Measurements from ENCODE around the gene WTAP. TPM values are rescaled to one million over a fixed set of nuclear protein-coding genes. Genes with fewer than 3 reads are reported as not detected.

The WTAP gene
- total RNA-seq, 4 donors from 2014 or later, result 68.7 to 103 (median 85.3) TPM

GRCh38 chr6:159680104-159680503, 47.2 kb upstream of the WTAP start:
- Histone ChIP-seq H3K4me1 (no peaks in the 10 kb centered on the region), H3K36me3 (peaks cover 67% of the 10 kb centered on the region), H3K4me3 (no peak overlapping the region), H3K27me3 (no peaks in the 10 kb centered on the region), H3K27ac (no peak overlapping the region), H3K9me3 (no peaks in the 10 kb centered on the region)
- TF ChIP-seq POLR2A (IDR thresholded peaks at IDR 0.05), result no peak
- no peak for TF ChIP-seq POLR2AphosphoS5 (IDR thresholded peaks at IDR 0.05)
- no peak for TF ChIP-seq CTCF (IDR thresholded peaks at IDR 0.05)
- TF ChIP-seq EP300 (IDR thresholded peaks at IDR 0.05), result no peak
- WGBS, result 88% methylated on average over 3 of the region's 3 CpGs
- no peak for DNase-seq (ENCODE audit: low spot score in 2 of 2)

GRCh38 chr6:159681191-159681880, 46.0 kb upstream of the WTAP start:
- H3K4me3 ChIP-seq, result no peak overlapping the region
- H3K9me3 ChIP-seq, result no peaks in the 10 kb centered on the region
- peaks cover 79% of the 10 kb centered on the region for H3K36me3 ChIP-seq
- DNase-seq (ENCODE audit: low spot score in 2 of 2), result no peak
- no peak for TF ChIP-seq POLR2AphosphoS5 (IDR thresholded peaks at IDR 0.05)
- no peak for TF ChIP-seq EP300 (IDR thresholded peaks at IDR 0.05)
- TF ChIP-seq CTCF (IDR thresholded peaks at IDR 0.05), result no peak
- TF ChIP-seq POLR2A (IDR thresholded peaks at IDR 0.05), result no peak
- WGBS, result 77% methylated on average over 10 of the region's 10 CpGs
- H3K27me3 ChIP-seq, result no peaks in the 10 kb centered on the region
- no peak overlapping the region for H3K27ac ChIP-seq
- no peaks in the 10 kb centered on the region for H3K4me1 ChIP-seq

- Histone ChIP-seq H3K4me1 (peaks cover 3% of the 10 kb centered on the region), H3K27ac (no peak overlapping the region)
- 78% methylated on average over 3 of the region's 3 CpGs for WGBS
Observed at GRCh38 chr6:159682295-159682694, 45.0 kb upstream of the WTAP start.

GRCh38 chr6:159682810-159683209, 44.5 kb upstream of the WTAP start:
- no peak overlapping the region for H3K27ac ChIP-seq
- H3K4me3 ChIP-seq, result no peak overlapping the region
- H3K4me1 ChIP-seq, result peaks cover 3% of the 10 kb centered on the region
- DNase-seq (ENCODE audit: low spot score in 2 of 2), result no peak
- H3K27me3 ChIP-seq, result no peaks in the 10 kb centered on the region
- 93% methylated on average over 1 of the region's 1 CpG for WGBS
- no peak for TF ChIP-seq POLR2A (IDR thresholded peaks at IDR 0.05)
- TF ChIP-seq EP300 (IDR thresholded peaks at IDR 0.05), result no peak
- no peak for TF ChIP-seq POLR2AphosphoS5 (IDR thresholded peaks at IDR 0.05)
- TF ChIP-seq CTCF (IDR thresholded peaks at IDR 0.05), result no peak
- no peaks in the 10 kb centered on the region for H3K9me3 ChIP-seq
- peaks cover 86% of the 10 kb centered on the region for H3K36me3 ChIP-seq

More at GRCh38 chr6:159682295-159682694, 45.0 kb upstream of the WTAP start:
- no peak for DNase-seq (ENCODE audit: low spot score in 2 of 2)
- Histone ChIP-seq H3K9me3 (no peaks in the 10 kb centered on the region), H3K36me3 (peaks cover 86% of the 10 kb centered on the region), H3K27me3 (no peaks in the 10 kb centered on the region), H3K4me3 (no peak overlapping the region)
- TF ChIP-seq EP300 (IDR thresholded peaks at IDR 0.05) (no peak), POLR2AphosphoS5 (IDR thresholded peaks at IDR 0.05) (no peak), CTCF (IDR thresholded peaks at IDR 0.05) (no peak), POLR2A (IDR thresholded peaks at IDR 0.05) (no peak)

- H3K27ac ChIP-seq, result no peak overlapping the region
- H3K4me3 ChIP-seq, result no peak overlapping the region
- TF ChIP-seq POLR2A (IDR thresholded peaks at IDR 0.05) (no peak), POLR2AphosphoS5 (IDR thresholded peaks at IDR 0.05) (no peak), EP300 (IDR thresholded peaks at IDR 0.05) (no peak), CTCF (IDR thresholded peaks at IDR 0.05) (no peak)
- peaks cover 80% of the 10 kb centered on the region for H3K36me3 ChIP-seq
- H3K27me3 ChIP-seq, result no peaks in the 10 kb centered on the region
- DNase-seq (ENCODE audit: low spot score in 2 of 2), result no peak
- 97% methylated on average over 1 of the region's 1 CpG for WGBS
- H3K4me1 ChIP-seq, result peaks cover 8% of the 10 kb centered on the region
- H3K9me3 ChIP-seq, result no peaks in the 10 kb centered on the region
Observed at GRCh38 chr6:159684013-159684304, 43.3 kb upstream of the WTAP start.
